PC-9 (cell line): ENCODE data around the gene OR51Q1. TPM values are rescaled to one million over a fixed set of nuclear protein-coding genes. Genes with fewer than 3 reads are reported as not detected.

ENCODE experiments used
- BruUV-seq: library from RNA; stranded (reverse); fragments of 400-500 nt; replicated peaks from 2 replicates; lab custom pipeline; 2021; lab: Mats Ljungman, UMichigan
- CTCF ChIA-PET: fragments of 300-600 bp; sonication (Branson Sonifier 250); formaldehyde crosslinking; loops from one replicate; lab custom pipeline; 2022; ENCODE audit warnings: antibody characterized with exemption; lab: Charles Lee
- POLR2A ChIA-PET: fragments of 300-600 bp; sonication (Branson Sonifier 250); formaldehyde crosslinking; loops from one replicate; lab custom pipeline; 2022; ENCODE audit warnings: antibody characterized with exemption; ENCODE audit not compliant: unreplicated experiment; lab: Charles Lee
- DNase-seq, 2 experiments: peaks; one replicate each; pipeline versions ENCODE4 v3.0.0 to v3.0.0-alpha.2; 2015 to 2022; ENCODE audit warnings: mixed read lengths in 1 of 2
- H2AFZ ChIP-seq: fragments of 200-600 bp; sonication (generic); 2 replicates; pipeline ENCODE4 v1.8.1; 2017; ENCODE audit warnings: antibody characterized with exemption
- H3F3A ChIP-seq: fragments of 200-600 bp; sonication (generic); 2 replicates; pipeline ENCODE4 v1.8.1; 2017; ENCODE audit warnings: antibody characterized with exemption, mild to moderate bottlenecking, low read depth; ENCODE audit not compliant: insufficient read depth
- H3K27ac ChIP-seq: fragments of 200-600 bp; sonication (generic); 2 replicates; pipeline ENCODE4 v1.6.1; 2016; ENCODE audit warnings: mixed run types
- H3K27me3 ChIP-seq: fragments of 200-600 bp; sonication (generic); 2 replicates; pipeline ENCODE4 v1.6.1; 2016; ENCODE audit warnings: low read depth, mixed run types; ENCODE audit not compliant: insufficient read depth
- H3K36me3 ChIP-seq: fragments of 200-600 bp; sonication (generic); 2 replicates; pipeline ENCODE4 v1.6.1; 2016; ENCODE audit warnings: low read depth, mixed run types
- H3K4me1 ChIP-seq: fragments of 200-600 bp; sonication (generic); replicated peaks from 2 replicates; pipeline ENCODE4 v1.6.1; 2016; ENCODE audit warnings: mixed run types; ENCODE audit not compliant: insufficient read depth
- H3K4me2 ChIP-seq: fragments of 200-600 bp; sonication (generic); 2 replicates; pipeline ENCODE4 v1.6.1; 2017; ENCODE audit warnings: mixed run types
- H3K4me3 ChIP-seq: fragments of 200-600 bp; sonication (generic); 2 replicates; pipeline ENCODE4 v1.6.1; 2016; ENCODE audit warnings: mixed run types
- H3K79me2 ChIP-seq: fragments of 200-600 bp; sonication (generic); 2 replicates; pipeline ENCODE4 v1.6.1; 2017; ENCODE audit warnings: low read depth, mixed run types
- H3K9me2 ChIP-seq: fragments of 200-600 bp; sonication (generic); 2 replicates; pipeline ENCODE4 v1.8.1; 2017; ENCODE audit warnings: mild to moderate bottlenecking; ENCODE audit not compliant: insufficient read depth
- H3K9me3 ChIP-seq: fragments of 200-600 bp; sonication (generic); 2 replicates; pipeline ENCODE4 v1.8.1; 2016; ENCODE audit warnings: low read depth; ENCODE audit not compliant: insufficient read depth
- H4K20me1 ChIP-seq: fragments of 200-600 bp; sonication (generic); 2 replicates; pipeline ENCODE4 v1.8.1; 2017; ENCODE audit not compliant: insufficient read depth
- EZH2 ChIP-seq: fragments of 200-600 bp; sonication (generic); IDR thresholded peaks from 2 replicates; pipeline ENCODE4 v1.8.0; 2017; ENCODE audit warnings: antibody characterized with exemption, low read depth
- intact Hi-C: fragments of 100-400 bp; cut with micrococcal nuclease; formaldehyde crosslinking; loops from one replicate; pipeline ENCODE4 v1.10.0; 2022; ENCODE audit not compliant: unreplicated experiment
- total RNA-seq: library from RNA; stranded (reverse); gene quantifications from 2 replicates; pipeline ENCODE4 v1.2.3, GENCODE V29; 2021
- TF ChIP-seq, protein P1 (sequence below): fragments of 200-600 bp; sonication (generic); conservative IDR thresholded peaks from 2 replicates; pipeline ENCODE4 v1.6.1; 2017; ENCODE audit warnings: mixed run types, antibody characterized with exemption, mild to moderate bottlenecking, moderate library complexity

OR51Q1 gene
- total RNA-seq, 1 experiment from 2014 or later: not detected

- H2AFZ ChIP-seq: no peak overlapping the region
- H3K4me1 ChIP-seq: no peaks in the 10 kb centered on the region
- H3K27me3 ChIP-seq: no peaks in the 10 kb centered on the region
- no peaks in the 10 kb centered on the region for H3K9me2 ChIP-seq
- no peak for DNase-seq
- no peaks in the 10 kb centered on the region for H3K79me2 ChIP-seq
- ChIA-PET POLR2A (no interaction called here), CTCF (no interaction called here)
- no TSS peak for BruUV-seq
- H3K4me2 ChIP-seq: no peak overlapping the region
- H4K20me1 ChIP-seq: no peaks in the 10 kb centered on the region
- H3K36me3 ChIP-seq: no peaks in the 10 kb centered on the region
- H3F3A ChIP-seq: no peaks in the 10 kb centered on the region
- no peak overlapping the region for H3K4me3 ChIP-seq
- intact Hi-C loops: no loop called here
- H3K9me3 ChIP-seq: no peaks in the 10 kb centered on the region
- no peak overlapping the region for H3K27ac ChIP-seq
- TF ChIP-seq, protein P1, sequence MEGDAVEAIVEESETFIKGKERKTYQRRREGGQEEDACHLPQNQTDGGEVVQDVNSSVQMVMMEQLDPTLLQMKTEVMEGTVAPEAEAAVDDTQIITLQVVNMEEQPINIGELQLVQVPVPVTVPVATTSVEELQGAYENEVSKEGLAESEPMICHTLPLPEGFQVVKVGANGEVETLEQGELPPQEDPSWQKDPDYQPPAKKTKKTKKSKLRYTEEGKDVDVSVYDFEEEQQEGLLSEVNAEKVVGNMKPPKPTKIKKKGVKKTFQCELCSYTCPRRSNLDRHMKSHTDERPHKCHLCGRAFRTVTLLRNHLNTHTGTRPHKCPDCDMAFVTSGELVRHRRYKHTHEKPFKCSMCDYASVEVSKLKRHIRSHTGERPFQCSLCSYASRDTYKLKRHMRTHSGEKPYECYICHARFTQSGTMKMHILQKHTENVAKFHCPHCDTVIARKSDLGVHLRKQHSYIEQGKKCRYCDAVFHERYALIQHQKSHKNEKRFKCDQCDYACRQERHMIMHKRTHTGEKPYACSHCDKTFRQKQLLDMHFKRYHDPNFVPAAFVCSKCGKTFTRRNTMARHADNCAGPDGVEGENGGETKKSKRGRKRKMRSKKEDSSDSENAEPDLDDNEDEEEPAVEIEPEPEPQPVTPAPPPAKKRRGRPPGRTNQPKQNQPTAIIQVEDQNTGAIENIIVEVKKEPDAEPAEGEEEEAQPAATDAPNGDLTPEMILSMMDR: no peak
- no peak for TF ChIP-seq EZH2
Observed at GRCh38 chr11:5398936-5399335, 23.0 kb upstream of the OR51Q1 start.

DNA sequence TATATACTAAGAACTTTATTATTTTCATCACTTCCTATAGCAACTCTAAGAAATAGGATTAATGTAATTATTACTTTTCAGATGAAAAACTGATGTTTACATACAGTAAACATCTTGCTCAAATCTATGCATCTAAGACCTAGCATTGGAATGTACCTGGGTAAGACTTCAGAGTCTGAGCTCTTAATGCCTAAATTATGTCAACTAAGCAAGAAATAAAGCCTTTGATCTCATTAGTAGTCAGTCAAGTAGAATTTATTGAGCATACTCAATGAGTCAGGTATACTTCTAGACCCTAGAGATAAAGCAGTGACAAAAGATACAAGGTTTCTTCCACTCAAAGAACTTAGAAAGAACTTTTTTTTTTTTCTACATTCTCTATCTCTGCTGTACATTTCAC is 16.7 kb upstream of the OR51Q1 start:
- no peak for DNase-seq
- no peak overlapping the region for H3K27ac ChIP-seq
- H3K4me3 ChIP-seq: no peak overlapping the region
- intact Hi-C loops: no loop called here
- no peaks in the 10 kb centered on the region for H3K79me2 ChIP-seq
- ChIA-PET POLR2A (no interaction called here), CTCF (no interaction called here)
- TF ChIP-seq, protein P1: no peak
- no peak for TF ChIP-seq EZH2
- H3F3A ChIP-seq: no peaks in the 10 kb centered on the region
- no peak overlapping the region for H3K4me2 ChIP-seq
- H4K20me1 ChIP-seq: no peaks in the 10 kb centered on the region
- no peaks in the 10 kb centered on the region for H3K4me1 ChIP-seq
- H3K36me3 ChIP-seq: no peaks in the 10 kb centered on the region
- BruUV-seq: no TSS peak
- no peaks in the 10 kb centered on the region for H3K9me3 ChIP-seq
- no peaks in the 10 kb centered on the region for H3K27me3 ChIP-seq
- H2AFZ ChIP-seq: no peak overlapping the region
- H3K9me2 ChIP-seq: no peaks in the 10 kb centered on the region

GRCh38 chr11:5420993-5421392 is 918 bp upstream of the OR51Q1 start:
- Histone ChIP-seq H3K9me3 (no peaks in the 10 kb centered on the region), H3K4me1 (no peaks in the 10 kb centered on the region), H3K27me3 (no peaks in the 10 kb centered on the region), H3F3A (no peaks in the 10 kb centered on the region), H3K36me3 (no peaks in the 10 kb centered on the region), H3K9me2 (no peaks in the 10 kb centered on the region), H3K27ac (no peak overlapping the region), H2AFZ (no peak overlapping the region), H3K4me3 (no peak overlapping the region), H3K79me2 (no peaks in the 10 kb centered on the region), H4K20me1 (no peaks in the 10 kb centered on the region), H3K4me2 (no peak overlapping the region)
- POLR2A ChIA-PET: no interaction called here
- intact Hi-C loops: no loop called here
- no peak for DNase-seq
- BruUV-seq: no TSS peak
- CTCF ChIA-PET: no interaction called here
- no peak for TF ChIP-seq EZH2
- TF ChIP-seq, protein P1: no peak
